ENCODE measurements around the gene C16orf78.

Gene C16orf78

GRCh38 chr16:49431591-49432290, 58.1 kb downstream of the C16orf78 start:
- DNase-seq (ENCODE audit: low spot score) = no peak

- no peak for DNase-seq (ENCODE audit: low spot score)
These were observed 61.1 kb downstream of the C16orf78 start for GRCh38 chr16:49434733-49435132.

- DNase-seq (ENCODE audit: low spot score) = no peak
These were observed 62.6 kb downstream of the C16orf78 start for GRCh38 chr16:49436181-49436580.

- DNase-seq (ENCODE audit: low spot score) = no peak
These were observed 63.7 kb downstream of the C16orf78 start for GRCh38 chr16:49437344-49437743.

- DNase-seq (ENCODE audit: low spot score) = no peak
These were observed 65.4 kb downstream of the C16orf78 start for GRCh38 chr16:49439050-49439449.

- DNase-seq (ENCODE audit: low spot score) = no peak
These were observed 66.1 kb downstream of the C16orf78 start for GRCh38 chr16:49439676-49440075.

- no peak for DNase-seq (ENCODE audit: low spot score)
These were observed 66.8 kb downstream of the C16orf78 start for GRCh38 chr16:49440156-49441065.

- no peak for DNase-seq (ENCODE audit: low spot score)
These were observed 67.8 kb downstream of the C16orf78 start for GRCh38 chr16:49441366-49441780.

GRCh38 chr16:49442805-49443204, 69.2 kb downstream of the C16orf78 start:
- peak; percentile 9 for DNase-seq (ENCODE audit: low spot score)

GRCh38 chr16:49443576-49443975, 70.0 kb downstream of the C16orf78 start:
- no peak for DNase-seq (ENCODE audit: low spot score)

- no peak for DNase-seq (ENCODE audit: low spot score)
These were observed 73.2 kb downstream of the C16orf78 start for GRCh38 chr16:49446805-49447204.

All from cerebellar cortex (tissue), 1 donor.